Left renal pelvis (tissue), 4 donors: ENCODE data around the gene MXRA8. TPM values are rescaled to one million over a fixed set of nuclear protein-coding genes. Genes with fewer than 3 reads are reported as not detected.
A peak's percentile ranks its signal among the peaks of the same experiment; 100 is the strongest.

Experiments
- DNase-seq, 4 donors: peaks; one replicate each; pipeline ENCODE4 v3.0.0-alpha.2; 2013; ENCODE audit warnings: low read depth in 4 of 4, low spot score in 3 of 4
- polyA plus RNA-seq, 4 donors: library from polyadenylated mRNA; unstranded; fragments of 120-200 nt; gene quantifications; one replicate each; pipeline ENCODE4 v1.2.1, GENCODE V29; 2013; ENCODE audit not compliant: insufficient read length in 4 of 4

Gene MXRA8
- polyA plus RNA-seq, 4 donors = 133 to 208 (median 158) TPM

- DNase-seq = no peak
These were observed 47.8 kb downstream of the MXRA8 start for GRCh38 chr1:1310476-1311053.

GRCh38 chr1:1310109-1310385 is 48.3 kb downstream of the MXRA8 start:
- no peak for DNase-seq

GRCh38 chr1:1309251-1310108 is 48.9 kb downstream of the MXRA8 start:
- DNase-seq = no peak

- DNase-seq = no peak
These were observed 49.6 kb downstream of the MXRA8 start for GRCh38 chr1:1308756-1309250.

DNA sequence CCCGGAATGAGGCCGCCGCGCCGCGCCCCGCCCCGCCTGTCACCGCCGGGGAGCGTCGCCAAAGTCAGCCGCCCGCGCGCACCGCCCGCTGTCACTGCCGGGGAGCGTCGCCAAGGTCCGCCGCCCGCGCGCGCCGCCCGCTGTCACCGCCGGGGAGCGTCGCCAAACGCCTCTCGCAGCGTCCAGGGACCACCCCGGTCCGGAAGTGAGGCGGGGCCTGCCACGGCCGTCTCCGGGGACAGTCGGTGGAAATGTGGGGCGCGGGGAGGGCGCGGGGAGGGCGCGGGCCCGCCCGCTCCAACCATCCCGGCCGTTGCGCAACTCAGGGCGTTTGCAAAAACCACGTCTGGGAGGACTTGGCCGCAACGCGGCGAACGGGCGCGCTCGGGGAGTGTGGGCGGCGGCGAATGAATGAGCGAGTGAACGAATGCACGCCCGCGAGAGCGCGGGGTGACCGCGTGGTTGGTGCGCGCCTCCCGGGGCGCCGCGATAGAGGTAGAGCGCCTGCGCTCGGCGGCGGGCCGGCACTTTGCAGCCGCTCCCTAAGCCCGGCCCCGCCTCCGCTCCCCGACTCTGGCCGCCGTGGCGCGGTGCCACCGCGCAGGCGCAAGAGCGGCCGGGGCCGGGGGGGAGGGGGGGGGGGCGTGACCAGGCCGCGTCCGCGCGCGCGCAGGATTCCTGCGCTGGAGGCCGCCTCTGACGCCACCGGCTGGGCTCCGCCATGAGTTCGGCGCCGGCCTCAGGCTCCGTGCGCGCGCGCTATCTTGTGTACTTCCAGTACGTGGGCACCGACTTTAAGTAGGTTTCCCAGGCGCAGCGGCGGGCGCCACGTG is 50.2 kb downstream of the MXRA8 start, which contains the start of the genes ACAP3 and PUSL1:
ACAP3 (minus strand) TSS at position 8 of the 833 bp plus-strand sequence. CDS start 115 bp downstream, outside the sequence.
PUSL1 (plus strand) TSS at position 675 of the 833 bp plus-strand sequence; CDS start at position 722, 47 bp downstream.
- DNase-seq = peak; percentile 73 to 80 (median 78)

GRCh38 chr1:1307261-1307922 is 51.0 kb downstream of the MXRA8 start:
- DNase-seq = no peak

DNA sequence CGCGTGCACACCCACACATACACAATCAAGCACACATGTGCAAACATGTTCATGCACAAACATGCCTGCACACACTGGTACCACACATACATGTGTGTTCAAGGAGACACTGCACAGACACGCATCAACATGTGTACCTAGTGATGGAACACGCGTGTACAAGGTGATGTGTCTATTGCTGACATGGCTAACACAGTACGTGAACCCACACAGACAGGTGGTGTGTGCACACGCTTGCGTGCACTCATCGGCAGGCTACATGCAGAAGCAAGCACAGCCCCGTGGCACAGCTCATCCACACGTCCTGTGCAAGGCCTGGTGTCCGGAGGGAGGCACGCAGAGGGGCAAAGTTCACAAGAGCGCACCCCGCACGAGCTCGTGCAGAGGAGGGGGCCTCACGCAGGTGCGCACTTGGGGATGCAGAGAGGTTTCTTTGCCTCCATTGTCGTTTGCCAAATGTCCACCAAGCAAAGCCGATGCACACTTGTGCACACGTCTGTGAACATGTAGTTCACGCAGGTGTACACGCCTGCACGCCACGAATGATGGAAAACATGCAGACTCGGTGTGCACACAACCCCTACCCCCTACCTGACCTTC is 51.6 kb downstream of the MXRA8 start:
- DNase-seq = no peak

DNA sequence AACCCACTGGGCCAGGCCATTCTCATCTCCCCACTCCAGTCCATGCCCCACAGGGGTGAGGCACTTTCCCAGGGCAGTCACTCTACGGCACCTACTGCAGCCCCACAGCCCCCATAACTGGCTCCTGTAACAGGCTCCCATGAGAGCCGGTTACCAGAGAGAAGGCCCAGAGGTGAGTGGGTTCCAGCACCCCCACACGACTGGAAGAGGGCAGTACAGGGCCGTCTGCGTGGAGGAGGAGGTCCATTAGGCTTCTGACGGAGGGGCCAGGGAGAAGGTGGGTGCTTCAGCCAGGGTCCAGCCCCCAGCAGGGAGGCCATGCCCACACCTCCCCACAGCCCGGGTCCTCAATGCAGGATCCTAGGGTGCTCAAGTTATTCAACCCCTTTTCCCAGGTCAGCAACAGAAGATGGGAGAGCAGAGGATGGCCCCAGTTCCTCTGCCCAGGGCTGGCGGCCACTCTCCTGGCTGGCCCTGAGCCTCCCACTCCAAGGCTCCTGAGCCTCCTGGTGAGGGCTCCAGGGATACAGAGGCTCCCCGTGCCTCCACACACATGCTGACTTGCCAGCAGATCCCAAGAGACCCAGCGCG is 52.2 kb downstream of the MXRA8 start:
- DNase-seq = no peak

DNA sequence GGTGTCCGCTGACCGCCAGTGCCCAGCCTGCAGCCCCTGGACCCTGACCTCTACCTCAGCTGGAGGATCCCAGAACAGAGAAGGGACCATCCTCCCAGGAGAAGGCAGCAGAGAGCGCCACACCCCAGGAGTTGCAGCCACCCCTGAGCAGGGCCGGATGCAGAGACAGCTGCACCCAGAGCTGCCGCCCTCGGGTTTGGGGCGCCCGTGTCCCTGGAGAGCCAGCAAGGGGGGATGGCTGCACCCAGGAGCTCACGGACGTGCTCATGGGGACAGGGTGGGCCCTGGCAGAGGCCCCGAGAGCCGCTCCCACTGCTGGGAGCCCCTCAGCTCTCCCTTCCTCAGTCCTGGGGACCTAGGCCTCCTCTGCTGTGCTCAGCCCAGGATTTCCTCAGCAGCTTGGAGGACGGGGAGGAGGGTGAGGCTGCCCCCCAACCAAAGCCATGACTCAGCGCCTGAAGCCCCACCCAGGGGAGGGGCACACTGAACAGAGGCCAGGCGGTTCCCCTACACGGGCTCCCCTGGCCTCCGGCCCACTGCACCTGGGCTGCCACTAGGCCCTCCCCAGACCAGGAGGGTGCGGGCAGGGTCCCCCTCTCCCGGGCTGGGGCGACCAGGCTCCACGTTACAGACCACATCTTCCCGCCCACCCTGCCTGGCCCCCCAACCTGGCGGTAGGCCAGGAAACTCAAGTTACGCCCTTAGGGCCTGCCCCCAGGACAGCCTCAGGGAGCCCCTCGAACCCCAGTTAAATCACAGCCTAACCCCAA is 52.9 kb downstream of the MXRA8 start:
- DNase-seq = no peak

DNA sequence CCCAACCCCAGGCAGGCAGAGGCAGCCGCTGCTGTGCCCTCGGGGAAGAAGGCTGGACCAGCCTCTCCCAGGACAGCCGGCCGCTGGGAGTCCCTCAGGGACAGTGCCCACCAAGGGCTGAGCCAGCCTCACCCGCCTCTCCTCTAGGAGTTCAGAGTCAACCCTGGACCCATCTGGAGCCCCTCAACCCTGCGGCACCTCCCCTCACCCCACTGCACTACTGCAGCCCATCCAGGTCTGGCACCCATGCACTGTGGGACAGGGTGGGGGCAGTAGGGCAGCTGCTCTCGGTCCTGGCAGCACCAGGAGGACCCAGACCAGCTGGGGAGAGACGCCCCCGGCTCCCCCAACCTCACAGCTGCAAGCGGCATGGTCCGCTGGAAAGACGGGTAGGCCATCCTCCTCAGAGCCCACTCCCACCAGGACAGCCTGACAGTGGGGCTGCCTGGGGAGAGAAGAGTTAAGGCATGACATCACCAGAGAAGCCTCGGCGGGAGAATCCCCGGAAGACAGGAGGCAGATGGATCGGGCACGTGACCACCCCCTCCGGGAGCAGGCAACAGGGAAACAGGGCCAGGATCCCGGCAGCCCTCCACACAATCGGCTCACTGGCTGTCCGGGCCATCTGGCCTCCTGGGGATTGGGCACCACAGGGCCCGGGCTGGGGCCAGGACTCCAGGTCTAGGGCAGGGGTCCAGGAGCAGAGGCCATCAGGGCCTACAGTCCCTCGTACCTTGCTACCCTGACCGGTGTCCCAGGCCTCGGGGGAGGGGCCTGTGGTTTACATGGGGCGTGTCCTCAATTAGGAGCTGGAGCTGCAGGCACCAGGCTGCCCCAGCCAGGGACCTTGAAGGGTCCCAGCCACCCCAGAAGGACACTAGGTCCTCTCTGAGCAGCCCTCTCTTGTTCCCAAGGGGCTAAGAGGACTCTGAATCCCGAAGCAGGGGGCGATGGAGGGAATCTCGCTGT is 53.7 kb downstream of the MXRA8 start:
- DNase-seq = peak in 1 of 4 donors; percentile 56

- no peak for DNase-seq
These were observed 54.6 kb downstream of the MXRA8 start for GRCh38 chr1:1303736-1304135.

- no peak for DNase-seq
These were observed 55.3 kb downstream of the MXRA8 start for GRCh38 chr1:1302951-1303509.

Other genes with a start within 250 kb of the MXRA8 start
- 10 to 100 TPM in 1 of 4 donors, 1 to 10 TPM in 3; 7.0 to 19.3 (median 7.2) TPM for gene C1orf159, start 242.5 kb downstream of the MXRA8 start, polyA plus RNA-seq
- under 1 TPM in 3 of 4 donors, not detected in 1; 0.43 to 0.86 (median 0.79) TPM for gene TTLL10, start 184.7 kb downstream of the MXRA8 start, polyA plus RNA-seq
- under 1 TPM; 0.26 to 0.72 (median 0.51) TPM for gene TNFRSF18, start 152.0 kb downstream of the MXRA8 start, polyA plus RNA-seq
- 1 to 10 TPM; 1.5 to 2.7 (median 1.8) TPM for gene TNFRSF4, start 144.4 kb downstream of the MXRA8 start, polyA plus RNA-seq
- 100 to 1,000 TPM; 120 to 139 (median 128) TPM for gene SDF4, start 126.6 kb downstream of the MXRA8 start, polyA plus RNA-seq
- 10 to 100 TPM; 15.8 to 22.2 (median 20.6) TPM for gene B3GALT6, start 126.3 kb downstream of the MXRA8 start, polyA plus RNA-seq
- gene C1QTNF12, start 111.8 kb downstream of the MXRA8 start, polyA plus RNA-seq = 10 to 100 TPM in 1 of 4 donors, 1 to 10 TPM in 3; 4.1 to 17.4 (median 8.5) TPM
- 10 to 100 TPM; 43.8 to 68.3 (median 49.3) TPM for gene UBE2J2, start 84.7 kb downstream of the MXRA8 start, polyA plus RNA-seq
- gene SCNN1D, start 78.1 kb downstream of the MXRA8 start, polyA plus RNA-seq = 1 to 10 TPM; 2.3 to 9.0 (median 6.5) TPM
- gene ACAP3, start 50.6 kb downstream of the MXRA8 start, polyA plus RNA-seq = 10 to 100 TPM; 18.3 to 44.1 (median 34.0) TPM
- gene PUSL1, start 50.0 kb downstream of the MXRA8 start, polyA plus RNA-seq = 10 to 100 TPM in 1 of 4 donors, 1 to 10 TPM in 3; 5.5 to 12.2 (median 6.0) TPM
- 100 to 1,000 TPM in 3 of 4 donors, 10 to 100 TPM in 1; 93.1 to 177 (median 108) TPM for gene INTS11, start 33.9 kb downstream of the MXRA8 start, polyA plus RNA-seq
- 10 to 100 TPM; 10.3 to 19.5 (median 13.2) TPM for gene CPTP, start 33.8 kb downstream of the MXRA8 start, polyA plus RNA-seq
- gene TAS1R3, start 27.3 kb downstream of the MXRA8 start, polyA plus RNA-seq = under 1 TPM; 0.24 to 0.45 (median 0.37) TPM
- gene DVL1, start 9.1 kb downstream of the MXRA8 start, polyA plus RNA-seq = 10 to 100 TPM; 25.8 to 45.4 (median 26.1) TPM
- 10 to 100 TPM; 44.3 to 95.3 (median 56.8) TPM for gene AURKAIP1, start 16.7 kb upstream of the MXRA8 start, polyA plus RNA-seq
- 100 to 1,000 TPM; 205 to 377 (median 227) TPM for gene CCNL2, start 40.8 kb upstream of the MXRA8 start, polyA plus RNA-seq
- gene MRPL20, start 48.7 kb upstream of the MXRA8 start, polyA plus RNA-seq = 100 to 1,000 TPM in 3 of 4 donors, 10 to 100 TPM in 1; 89.3 to 155 (median 113) TPM
- 10 to 100 TPM in 1 of 4 donors, 1 to 10 TPM in 3; 1.6 to 23.4 (median 9.1) TPM for gene ANKRD65, start 62.7 kb upstream of the MXRA8 start, polyA plus RNA-seq
- 10 to 100 TPM; 20.7 to 79.4 (median 48.5) TPM for gene VWA1, start 77.1 kb upstream of the MXRA8 start, polyA plus RNA-seq
- gene ATAD3C, start 91.1 kb upstream of the MXRA8 start, polyA plus RNA-seq = 1 to 10 TPM in 3 of 4 donors, under 1 TPM in 1; 0.41 to 4.7 (median 1.9) TPM
- gene ATAD3B, start 113.2 kb upstream of the MXRA8 start, polyA plus RNA-seq = 10 to 100 TPM in 3 of 4 donors, 1 to 10 TPM in 1; 8.4 to 28.1 (median 14.2) TPM
- 10 to 100 TPM; 14.4 to 30.0 (median 19.2) TPM for gene ATAD3A, start 153.6 kb upstream of the MXRA8 start, polyA plus RNA-seq
- gene TMEM240, start 182.1 kb upstream of the MXRA8 start, polyA plus RNA-seq = 1 to 10 TPM; 3.4 to 9.7 (median 6.3) TPM
- 10 to 100 TPM; 77.9 to 93.4 (median 87.3) TPM for gene SSU72, start 216.3 kb upstream of the MXRA8 start, polyA plus RNA-seq
- gene FNDC10, start 241.6 kb upstream of the MXRA8 start, polyA plus RNA-seq = 1 to 10 TPM; 2.5 to 3.9 (median 3.4) TPM